GM21528 (cell line): Measurements from ENCODE around the gene TRIM40.
A peak's percentile ranks its signal among the peaks of the same experiment; 100 is the strongest.
"Not testable (repeated sequence)": the region's sequence is repeated elsewhere in the genome, so short reads cannot be mapped to it uniquely, and the experiment has no call there.

Experiments
- ATAC-seq: cut with Tn5 transposase; IDR thresholded peaks from one replicate; pipeline ENCODE4 v1.9.1; 2021; ENCODE audit warnings: mild to moderate bottlenecking, moderate library complexity; ENCODE audit not compliant: unreplicated experiment, low FRiP score

TRIM40 gene

GRCh38 chr6:30113003-30113759 is 22.8 kb upstream of the TRIM40 start, which contains the start of gene TRIM31:
Gene TRIM31 (minus strand): TSS chr6:30113090. CDS start chr6:30112805, 285 bp downstream.
- ATAC-seq, result no peak

GRCh38 chr6:30113841-30114240 is 22.1 kb upstream of the TRIM40 start:
- no peak for ATAC-seq

- ATAC-seq, result no peak
These were observed 19.2 kb upstream of the TRIM40 start for GRCh38 chr6:30116724-30117123.

- ATAC-seq, result not testable (repeated sequence)
These were observed 17.2 kb upstream of the TRIM40 start for GRCh38 chr6:30118691-30119090.

- no peak for ATAC-seq
These were observed 14.2 kb upstream of the TRIM40 start for GRCh38 chr6:30121446-30122366.

- ATAC-seq, result no peak
These were observed 13.4 kb upstream of the TRIM40 start for GRCh38 chr6:30122515-30122914.

GRCh38 chr6:30127238-30128093 is 8.5 kb upstream of the TRIM40 start:
- no peak for ATAC-seq

- ATAC-seq, result no peak
These were observed 6.4 kb upstream of the TRIM40 start for GRCh38 chr6:30129265-30130178.

GRCh38 chr6:30130179-30130679 is 5.7 kb upstream of the TRIM40 start:
- ATAC-seq, result no peak

- peak; percentile 57 for ATAC-seq
These were observed 4.8 kb upstream of the TRIM40 start for GRCh38 chr6:30130887-30131862.

- ATAC-seq, result no peak
These were observed 3.9 kb upstream of the TRIM40 start for GRCh38 chr6:30131947-30132497.

- ATAC-seq, result no peak
These were observed 793 bp upstream of the TRIM40 start for GRCh38 chr6:30135147-30135546.

GRCh38 chr6:30136570-30137286 is 788 bp downstream of the TRIM40 start:
- ATAC-seq, result no peak

- ATAC-seq, result not testable (repeated sequence)
These were observed 4.3 kb downstream of the TRIM40 start for GRCh38 chr6:30140240-30140639.

- ATAC-seq, result no peak
These were observed 6.7 kb downstream of the TRIM40 start for GRCh38 chr6:30142665-30143064.

GRCh38 chr6:30143780-30144179 is 7.8 kb downstream of the TRIM40 start:
- ATAC-seq, result no peak

GRCh38 chr6:30144811-30145210 is 8.9 kb downstream of the TRIM40 start:
- ATAC-seq, result no peak
